Endodermal cell (in vitro differentiated cells): Measurements from ENCODE around the gene LRMDA. TPM values are rescaled to one million over a fixed set of nuclear protein-coding genes. Genes with fewer than 3 reads are reported as not detected.

Experiments used
- DNase-seq: peaks from one replicate; pipeline ENCODE4 v3.0.0-alpha.2; 2017
- H3K27ac ChIP-seq: 2 replicates; pipeline ENCODE4 v1.5.1; 2013; ENCODE audit warnings: mild to moderate bottlenecking, low read depth, low read length, moderate library complexity
- H3K27me3 ChIP-seq: 2 replicates; pipeline ENCODE4 v1.6.1; 2013; ENCODE audit warnings: mild to moderate bottlenecking, low read length, moderate library complexity; ENCODE audit not compliant: insufficient read depth, control insufficient read depth, poor library complexity, severe bottlenecking
- H3K36me3 ChIP-seq: 2 replicates; pipeline ENCODE4 v1.7.0; 2013; ENCODE audit warnings: mild to moderate bottlenecking, low read length, moderate library complexity; ENCODE audit not compliant: control insufficient read depth, insufficient read depth
- H3K4me1 ChIP-seq: one replicate; pipeline ENCODE4 v1.7.0; 2013; ENCODE audit warnings: low read length; ENCODE audit not compliant: control insufficient read depth, insufficient read depth
- H3K4me3 ChIP-seq: 2 replicates; pipeline ENCODE4 v1.5.1; 2013; ENCODE audit warnings: mild to moderate bottlenecking, low read length, moderate library complexity
- H3K9ac ChIP-seq: 2 replicates; pipeline ENCODE4 v1.6.1; 2013; ENCODE audit warnings: mild to moderate bottlenecking, low read length, moderate library complexity; ENCODE audit not compliant: poor library complexity, severe bottlenecking; ENCODE audit errors: extremely low read depth
- H3K9me3 ChIP-seq: 2 replicates; pipeline ENCODE4 v1.6.1; 2013; ENCODE audit warnings: mild to moderate bottlenecking, low read length, moderate library complexity; ENCODE audit not compliant: control insufficient read depth
- H3K27ac Mint-ChIP-seq: 2 replicates; pipeline ENCODE4 v1.8.0; 2020; ENCODE audit warnings: mixed read lengths
- H3K27me3 Mint-ChIP-seq: 2 replicates; pipeline ENCODE4 v1.8.0; 2021; ENCODE audit warnings: mild to moderate bottlenecking, mixed read lengths; ENCODE audit not compliant: insufficient read depth
- H3K36me3 Mint-ChIP-seq: 2 replicates; pipeline ENCODE4 v1.8.0; 2020; ENCODE audit warnings: low read depth, mixed read lengths
- H3K4me1 Mint-ChIP-seq: 2 replicates; pipeline ENCODE4 v1.8.0; 2020; ENCODE audit warnings: mixed read lengths
- H3K4me3 Mint-ChIP-seq: 2 replicates; pipeline ENCODE4 v1.8.0; 2020; ENCODE audit warnings: mild to moderate bottlenecking, moderate library complexity, mixed read lengths
- H3K9me3 Mint-ChIP-seq: 2 replicates; pipeline ENCODE4 v1.8.0; 2020; ENCODE audit warnings: mild to moderate bottlenecking, mixed read lengths
- WGBS, 2 experiments: methylation state at CpG; one replicate each; pipeline versions ENCODE4 v1.1.5 to v1.1.7; 2013; ENCODE audit warnings: missing lambda C conversion rate in 2 of 2, mixed read lengths in 1 of 2; ENCODE audit not compliant: insufficient coverage in 1 of 2, insufficient read length in 1 of 2; 5-methylcytosine and 5-hydroxymethylcytosine counted together
- total RNA-seq, 2 donors: library from RNA; stranded (reverse); fragmentation: NEBNext Ultra II Directional in 1 of 2; extraction: Animal tissue kit (Norgen Biotek cat#: 25700) in 1 of 2; gene quantifications; 2 replicates in 1 of 2; 3 replicates in 1 of 2; pipeline ENCODE4 v1.2.1, GENCODE V29; 2021
- TF ChIP-seq, protein P1 (sequence below): fragments of 200-600 bp; sonication (generic); conservative IDR thresholded peaks from 2 replicates; pipeline ENCODE4 v1.5.0; 2021; ENCODE audit warnings: antibody characterized with exemption, mild to moderate bottlenecking

LRMDA gene
- total RNA-seq, 2 donors from 2014 or later = 1.7 to 5.1 TPM

GRCh38 chr10:76231286-76231934 lies 800.0 kb downstream of the LRMDA start:
- TF ChIP-seq, protein P1, sequence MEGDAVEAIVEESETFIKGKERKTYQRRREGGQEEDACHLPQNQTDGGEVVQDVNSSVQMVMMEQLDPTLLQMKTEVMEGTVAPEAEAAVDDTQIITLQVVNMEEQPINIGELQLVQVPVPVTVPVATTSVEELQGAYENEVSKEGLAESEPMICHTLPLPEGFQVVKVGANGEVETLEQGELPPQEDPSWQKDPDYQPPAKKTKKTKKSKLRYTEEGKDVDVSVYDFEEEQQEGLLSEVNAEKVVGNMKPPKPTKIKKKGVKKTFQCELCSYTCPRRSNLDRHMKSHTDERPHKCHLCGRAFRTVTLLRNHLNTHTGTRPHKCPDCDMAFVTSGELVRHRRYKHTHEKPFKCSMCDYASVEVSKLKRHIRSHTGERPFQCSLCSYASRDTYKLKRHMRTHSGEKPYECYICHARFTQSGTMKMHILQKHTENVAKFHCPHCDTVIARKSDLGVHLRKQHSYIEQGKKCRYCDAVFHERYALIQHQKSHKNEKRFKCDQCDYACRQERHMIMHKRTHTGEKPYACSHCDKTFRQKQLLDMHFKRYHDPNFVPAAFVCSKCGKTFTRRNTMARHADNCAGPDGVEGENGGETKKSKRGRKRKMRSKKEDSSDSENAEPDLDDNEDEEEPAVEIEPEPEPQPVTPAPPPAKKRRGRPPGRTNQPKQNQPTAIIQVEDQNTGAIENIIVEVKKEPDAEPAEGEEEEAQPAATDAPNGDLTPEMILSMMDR = no peak
- no peaks in the 10 kb centered on the region for H3K36me3 Mint-ChIP-seq
- DNase-seq = peak; percentile 79

DNA sequence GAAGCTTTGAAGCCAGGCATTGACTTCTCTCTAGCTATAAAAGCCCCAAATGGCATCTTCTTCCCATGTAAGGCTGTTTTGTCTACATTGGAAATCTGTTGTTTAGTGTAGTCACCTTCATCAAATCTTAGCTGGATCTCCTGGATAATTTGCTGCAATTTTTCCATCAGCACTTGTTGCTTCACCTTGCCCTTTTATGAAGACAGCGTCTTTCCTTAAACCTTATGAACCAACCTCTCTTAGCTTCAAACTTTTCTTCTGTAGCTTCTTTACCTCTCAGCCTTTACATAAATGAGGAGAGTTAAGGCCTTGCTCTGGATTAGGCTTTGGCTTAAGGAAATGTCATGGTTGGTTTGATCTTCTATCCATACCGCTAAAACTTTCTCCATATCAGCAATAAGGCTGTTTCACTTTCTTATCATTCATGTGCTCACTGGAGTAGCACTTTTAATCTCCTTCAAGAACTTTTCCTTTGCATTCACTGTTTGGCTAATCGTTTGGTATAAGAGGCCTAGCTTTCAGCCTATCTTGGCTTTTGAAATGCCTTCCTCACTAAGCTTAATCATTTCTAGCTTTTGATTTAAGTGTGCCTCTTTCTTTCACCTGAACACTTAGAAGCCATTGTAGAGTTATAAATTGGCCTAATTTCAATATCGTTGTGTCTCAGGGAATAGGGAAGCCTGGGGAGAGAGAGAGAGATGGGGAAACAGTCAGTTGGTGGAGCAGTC lies 803.2 kb downstream of the LRMDA start:
- Mint-ChIP-seq H3K4me3 (no peak overlapping the region), H3K27ac (no peak overlapping the region), H3K4me1 (peaks cover 59% of the 10 kb centered on the region), H3K9me3 (no peaks in the 10 kb centered on the region), H3K27me3 (peaks cover 61% of the 10 kb centered on the region), H3K36me3 (no peaks in the 10 kb centered on the region)
- no peak overlapping the region for H3K27ac ChIP-seq
- DNase-seq = no peak
- H3K4me1 ChIP-seq = peaks cover 11% of the 10 kb centered on the region
- WGBS, 2 experiments = 78 to 89% methylated on average over 2 to 4 of the region's 4 CpGs
- H3K4me3 ChIP-seq = no peak overlapping the region
- TF ChIP-seq, protein P1 = no peak
- peaks cover 13% of the 10 kb centered on the region for H3K9me3 ChIP-seq
- peaks cover 8% of the 10 kb centered on the region for H3K27me3 ChIP-seq
- no peak overlapping the region for H3K9ac ChIP-seq
- H3K36me3 ChIP-seq = no peaks in the 10 kb centered on the region

More at GRCh38 chr10:76231286-76231934, 800.0 kb downstream of the LRMDA start:
- Histone ChIP-seq H3K36me3 (no peaks in the 10 kb centered on the region), H3K4me3 (peak overlapping the region; percentile 14), H3K9ac (no peak overlapping the region), H3K27me3 (peaks cover 8% of the 10 kb centered on the region), H3K27ac (peak overlapping the region; percentile 74), H3K4me1 (peaks cover 10% of the 10 kb centered on the region), H3K9me3 (peaks cover 13% of the 10 kb centered on the region)
- Mint-ChIP-seq H3K4me3 (peak overlapping the region; percentile 25), H3K27ac (peak overlapping the region; percentile 58), H3K27me3 (peaks cover 74% of the 10 kb centered on the region), H3K9me3 (peaks cover 3% of the 10 kb centered on the region), H3K4me1 (peaks cover 67% of the 10 kb centered on the region)
- WGBS, 2 experiments = 0% methylated on average over 2 of the region's 2 CpGs

DNA sequence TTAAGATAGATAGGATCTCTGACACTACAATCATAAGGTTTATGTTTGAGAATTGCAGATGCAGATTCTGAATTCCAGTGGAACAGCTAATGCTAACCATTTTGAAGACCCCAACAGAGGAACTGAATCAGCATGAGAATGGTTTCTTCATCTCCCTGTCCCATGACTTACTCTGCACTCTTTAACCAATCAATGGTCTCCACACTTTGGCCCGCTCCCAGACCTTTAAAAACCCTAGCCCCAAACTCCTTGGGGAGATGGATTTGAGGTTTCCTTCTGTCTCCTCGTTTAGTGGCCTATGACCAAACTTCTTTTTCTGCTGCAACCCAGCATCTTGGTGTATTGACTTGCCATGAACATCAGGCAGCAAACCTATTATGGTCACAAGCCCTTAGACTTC lies 804.9 kb downstream of the LRMDA start:
- H3K4me1 ChIP-seq = peaks cover 11% of the 10 kb centered on the region
- DNase-seq = no peak
- TF ChIP-seq, protein P1 = no peak
- H3K36me3 Mint-ChIP-seq = no peaks in the 10 kb centered on the region
- no peaks in the 10 kb centered on the region for H3K36me3 ChIP-seq
- H3K9me3 ChIP-seq = peaks cover 13% of the 10 kb centered on the region
- H3K4me3 ChIP-seq = no peak overlapping the region
- 60 to 75% methylated on average over 2 of the region's 2 CpGs for WGBS, 2 experiments
- no peak overlapping the region for H3K9ac ChIP-seq
- peaks cover 42% of the 10 kb centered on the region for H3K4me1 Mint-ChIP-seq
- H3K27ac ChIP-seq = no peak overlapping the region
- H3K9me3 Mint-ChIP-seq = no peaks in the 10 kb centered on the region
- peaks cover 54% of the 10 kb centered on the region for H3K27me3 Mint-ChIP-seq
- H3K27ac Mint-ChIP-seq = no peak overlapping the region
- peaks cover 8% of the 10 kb centered on the region for H3K27me3 ChIP-seq
- no peak overlapping the region for H3K4me3 Mint-ChIP-seq
